ENCODE measurements around the gene SMURF2. TPM values are rescaled to one million over a fixed set of nuclear protein-coding genes. Genes with fewer than 3 reads are reported as not detected.

The SMURF2 gene
- polyA plus RNA-seq, 1 of the 3 experiments (the other 2 are of a cell fraction) = 36.6 TPM

DNA sequence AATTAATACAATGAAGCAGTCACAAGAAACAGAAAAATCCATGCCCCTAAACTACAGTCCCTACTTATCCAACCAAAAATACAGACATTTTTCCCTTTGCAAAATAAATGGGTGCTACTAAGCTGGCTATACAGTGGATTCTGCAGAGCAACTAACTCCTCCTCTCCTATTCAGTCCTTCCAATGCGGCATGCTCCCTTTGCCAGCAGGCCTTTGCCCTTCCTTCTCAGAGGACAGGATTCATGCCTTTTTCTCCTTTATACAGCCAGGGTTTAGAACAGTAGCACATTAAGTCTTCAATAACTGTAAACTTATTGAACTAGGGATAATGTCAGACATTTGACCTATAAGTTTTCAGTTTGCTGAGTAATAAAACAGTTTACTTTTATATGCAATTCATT, 70.2 kb downstream of the SMURF2 start:
- Histone ChIP-seq H3K27me3 (ENCODE audit: insufficient read depth) (no peaks in the 10 kb centered on the region), H3K4me2 (no peak overlapping the region), H2AFZ (ENCODE audit: low read depth) (no peak overlapping the region), H3K4me1 (ENCODE audit: control insufficient read depth in 1 of 2, insufficient read depth in 2 of 2, low read depth in 1 of 2, low read length in 1 of 2) (no peaks in the 10 kb centered on the region), H3K36me3 (replicated peaks in 1 of 2; ENCODE audit: control insufficient read depth in 1 of 2, insufficient read depth in 2 of 2, low read length in 1 of 2) (peaks cover 63 to 95% of the 10 kb centered on the region in 2 experiments), H3F3A (replicated peaks; ENCODE audit: insufficient read depth) (peaks cover 64% of the 10 kb centered on the region), H3K79me2 (ENCODE audit: insufficient read depth) (peaks cover 98% of the 10 kb centered on the region), H3K27ac (ENCODE audit: low read depth in 2 of 2, low read length in 1 of 2) (peak overlapping the region in 1 of 2 experiments; percentile 7; a peak in 2 of 4 replicates), H3K9me2 (no peaks in the 10 kb centered on the region), H3K9ac (no peak overlapping the region), H4K20me1 (ENCODE audit: insufficient read depth) (peaks cover 48% of the 10 kb centered on the region), H3K4me3 (ENCODE audit: low read depth in 2 of 2, low read length in 1 of 2) (no peak overlapping the region), H3K9me3 (no peaks in the 10 kb centered on the region)
- WGBS (ENCODE audit: low lambda C conversion rate) = 100% methylated on average over 1 of the region's 1 CpG
- ChIA-PET POLR2A (no interaction called here), CTCF (interaction anchor here (1.7 kb wide), 1 partner anchor 57 kb away, joined by 4 read pairs; no protein-coding TSS in a partner anchor)
- DNase-seq = no peak
- TF ChIP-seq FOXJ3 (CRISPR knock-in tag; IDR thresholded peaks at IDR 0.05) (no peak), EP300 (IDR thresholded peaks at IDR 0.05; ENCODE audit: borderline replicate concordance in 1 of 2, low read depth in 1 of 2, low read length in 1 of 2) (no peak), NRF1 (IDR thresholded peaks at IDR 0.05; ENCODE audit: low read depth, low read length) (no peak), TAF1 (IDR thresholded peaks at IDR 0.05; ENCODE audit: borderline replicate concordance, low read depth, low read length) (no peak)
- TF ChIP-seq, protein P1, sequence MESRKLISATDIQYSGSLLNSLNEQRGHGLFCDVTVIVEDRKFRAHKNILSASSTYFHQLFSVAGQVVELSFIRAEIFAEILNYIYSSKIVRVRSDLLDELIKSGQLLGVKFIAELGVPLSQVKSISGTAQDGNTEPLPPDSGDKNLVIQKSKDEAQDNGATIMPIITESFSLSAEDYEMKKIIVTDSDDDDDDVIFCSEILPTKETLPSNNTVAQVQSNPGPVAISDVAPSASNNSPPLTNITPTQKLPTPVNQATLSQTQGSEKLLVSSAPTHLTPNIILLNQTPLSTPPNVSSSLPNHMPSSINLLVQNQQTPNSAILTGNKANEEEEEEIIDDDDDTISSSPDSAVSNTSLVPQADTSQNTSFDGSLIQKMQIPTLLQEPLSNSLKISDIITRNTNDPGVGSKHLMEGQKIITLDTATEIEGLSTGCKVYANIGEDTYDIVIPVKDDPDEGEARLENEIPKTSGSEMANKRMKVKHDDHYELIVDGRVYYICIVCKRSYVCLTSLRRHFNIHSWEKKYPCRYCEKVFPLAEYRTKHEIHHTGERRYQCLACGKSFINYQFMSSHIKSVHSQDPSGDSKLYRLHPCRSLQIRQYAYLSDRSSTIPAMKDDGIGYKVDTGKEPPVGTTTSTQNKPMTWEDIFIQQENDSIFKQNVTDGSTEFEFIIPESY (IDR thresholded peaks at IDR 0.05; ENCODE audit: borderline replicate concordance, low read depth) = no peak

DNA sequence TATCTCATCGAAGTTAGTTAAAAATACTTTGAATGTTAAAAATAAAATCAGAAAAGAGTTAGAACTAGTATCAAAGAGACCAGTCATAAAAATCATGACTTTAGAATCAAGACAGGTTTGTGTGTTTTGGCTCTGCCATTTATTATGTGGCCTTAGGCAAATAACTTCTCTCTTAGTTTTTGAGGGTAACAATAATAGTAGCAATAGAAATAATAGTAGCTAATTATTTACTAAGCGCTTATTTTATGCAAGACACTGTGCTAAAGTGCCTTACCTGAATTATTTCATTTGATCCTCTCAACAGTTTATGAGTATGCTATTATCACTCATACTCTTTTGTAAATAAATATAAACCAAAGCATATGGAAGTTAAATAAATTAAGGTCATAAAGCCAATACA, 77.0 kb downstream of the SMURF2 start:
- no peak for DNase-seq
- TF ChIP-seq SMC3 (IDR thresholded peaks at IDR 0.05; ENCODE audit: low read depth, low read length) (no peak), RXRA (IDR thresholded peaks at IDR 0.05; ENCODE audit: borderline replicate concordance, low read depth) (no peak), FOSL2 (IDR thresholded peaks at IDR 0.05; ENCODE audit: borderline replicate concordance, low read depth) (no peak), POLR2AphosphoS5 (IDR thresholded peaks at IDR 0.05; ENCODE audit: low read depth, low read length) (no peak), TEAD4 (IDR thresholded peaks at IDR 0.05; ENCODE audit: borderline replicate concordance, insufficient read depth) (no peak), JUND (IDR thresholded peaks at IDR 0.05) (no peak), MEF2A (IDR thresholded peaks at IDR 0.05; ENCODE audit: borderline replicate concordance, low read depth) (no peak)
- TF ChIP-seq, protein P2, sequence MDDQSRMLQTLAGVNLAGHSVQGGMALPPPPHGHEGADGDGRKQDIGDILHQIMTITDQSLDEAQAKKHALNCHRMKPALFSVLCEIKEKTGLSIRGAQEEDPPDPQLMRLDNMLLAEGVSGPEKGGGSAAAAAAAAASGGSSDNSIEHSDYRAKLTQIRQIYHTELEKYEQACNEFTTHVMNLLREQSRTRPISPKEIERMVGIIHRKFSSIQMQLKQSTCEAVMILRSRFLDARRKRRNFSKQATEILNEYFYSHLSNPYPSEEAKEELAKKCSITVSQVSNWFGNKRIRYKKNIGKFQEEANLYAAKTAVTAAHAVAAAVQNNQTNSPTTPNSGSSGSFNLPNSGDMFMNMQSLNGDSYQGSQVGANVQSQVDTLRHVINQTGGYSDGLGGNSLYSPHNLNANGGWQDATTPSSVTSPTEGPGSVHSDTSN (IDR thresholded peaks at IDR 0.05) = no peak
- Histone ChIP-seq H2AFZ (ENCODE audit: low read depth) (no peak overlapping the region), H4K20me1 (ENCODE audit: insufficient read depth) (peaks cover 41% of the 10 kb centered on the region), H3K36me3 (replicated peaks in 1 of 2; ENCODE audit: control insufficient read depth in 1 of 2, insufficient read depth in 2 of 2, low read length in 1 of 2) (peaks cover 38 to 87% of the 10 kb centered on the region in 2 experiments), H3K9me3 (no peaks in the 10 kb centered on the region), H3K79me2 (ENCODE audit: insufficient read depth) (peaks cover 94% of the 10 kb centered on the region), H3K4me3 (ENCODE audit: low read depth in 2 of 2, low read length in 1 of 2) (no peak overlapping the region), H3K27me3 (ENCODE audit: insufficient read depth) (no peaks in the 10 kb centered on the region), H3K9me2 (0 out of 2 replicates have a peak, but pooled peaks cover 4% of the 10 kb centered on the region), H3K4me2 (no peak overlapping the region), H3F3A (replicated peaks; ENCODE audit: insufficient read depth) (peaks cover 64% of the 10 kb centered on the region), H3K4me1 (ENCODE audit: control insufficient read depth in 1 of 2, insufficient read depth in 2 of 2, low read depth in 1 of 2, low read length in 1 of 2) (peaks cover 0 to 6% of the 10 kb centered on the region in 2 experiments; a peak in 2 of 4 replicates), H3K27ac (ENCODE audit: low read depth in 2 of 2, low read length in 1 of 2) (no peak overlapping the region), H3K9ac (no peak overlapping the region)
- ChIA-PET POLR2A (no interaction called here), CTCF (interaction anchor here (0.9 to 1.6 kb wide), 4 partner anchors 9 to 78 kb away, joined by 3 to 6 read pairs (median 3); partner anchors contain the start of gene CEP95)
- 80% methylated on average over 2 of the region's 2 CpGs for WGBS (ENCODE audit: low lambda C conversion rate)
